8988T (cell line): ENCODE data around the gene FNIP2.
"Not testable (repeated sequence)": the region's sequence is repeated elsewhere in the genome, so short reads cannot be mapped to it uniquely, and the experiment has no call there.

ENCODE experiments used
- DNase-seq: peaks from one replicate; pipeline ENCODE4 v3.0.0; 2011

The FNIP2 gene

DNA sequence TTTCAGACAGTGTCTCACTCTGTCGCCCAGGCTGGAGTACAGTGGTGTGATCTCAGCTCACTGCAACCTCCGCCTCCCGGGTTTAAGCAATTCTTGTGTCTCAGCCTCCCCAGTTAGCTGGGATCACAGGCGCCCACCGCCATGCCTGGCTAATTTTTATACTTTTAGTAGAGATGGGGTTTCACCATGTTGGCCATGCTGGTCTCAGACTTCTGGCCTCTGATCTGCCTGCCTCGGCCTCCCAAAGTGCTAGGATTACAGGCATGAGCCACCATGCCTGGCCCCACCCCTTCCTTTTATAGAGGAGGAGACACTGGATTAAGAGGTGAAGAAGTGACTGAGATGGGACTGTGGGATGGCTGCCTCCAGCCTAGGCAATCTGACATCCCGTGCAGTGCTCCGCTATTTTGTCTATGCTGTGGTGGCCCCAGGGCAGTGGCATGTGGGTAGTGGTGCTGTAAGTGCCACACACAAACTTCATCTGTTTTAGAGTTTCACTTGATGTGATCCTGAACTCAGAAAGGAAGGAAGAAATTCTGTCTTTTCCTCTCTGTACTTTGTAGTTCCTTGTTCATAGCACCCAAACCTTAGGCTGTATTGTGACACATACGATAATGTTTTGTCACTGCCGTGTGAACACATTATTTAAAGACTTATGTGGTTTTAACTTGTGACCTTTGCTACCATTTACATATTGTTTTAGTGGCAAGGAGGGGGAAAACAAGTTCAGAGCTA lies 48.9 kb downstream of the FNIP2 start:
- DNase-seq = no peak

DNA sequence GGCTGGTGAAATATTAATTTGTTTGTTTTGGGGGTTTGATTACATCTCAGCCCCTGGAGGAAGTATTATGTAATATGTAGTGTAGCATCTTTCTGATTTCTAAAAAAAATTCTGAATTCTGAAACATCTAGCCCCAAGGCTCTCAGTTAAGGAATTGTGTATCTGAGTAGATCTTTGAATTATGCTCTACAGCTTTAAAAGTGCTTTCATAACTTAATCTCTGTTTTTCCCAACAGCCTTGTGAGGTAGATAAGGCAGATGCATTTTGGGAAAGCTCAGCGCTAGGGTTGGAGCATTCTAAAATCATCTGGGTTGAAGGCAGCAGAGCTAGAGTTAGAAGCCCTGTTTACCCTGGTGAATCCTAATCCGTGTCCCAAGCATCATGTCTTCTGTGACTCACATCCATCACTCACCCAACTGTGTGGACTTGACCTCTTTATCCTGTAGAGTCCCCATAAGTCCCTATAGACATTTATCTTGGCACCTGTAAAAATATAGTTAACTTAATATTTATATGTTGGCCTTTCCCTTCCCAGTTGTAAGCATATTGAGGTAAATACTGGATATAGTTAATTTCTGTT lies 49.8 kb downstream of the FNIP2 start:
- DNase-seq = no peak

DNA sequence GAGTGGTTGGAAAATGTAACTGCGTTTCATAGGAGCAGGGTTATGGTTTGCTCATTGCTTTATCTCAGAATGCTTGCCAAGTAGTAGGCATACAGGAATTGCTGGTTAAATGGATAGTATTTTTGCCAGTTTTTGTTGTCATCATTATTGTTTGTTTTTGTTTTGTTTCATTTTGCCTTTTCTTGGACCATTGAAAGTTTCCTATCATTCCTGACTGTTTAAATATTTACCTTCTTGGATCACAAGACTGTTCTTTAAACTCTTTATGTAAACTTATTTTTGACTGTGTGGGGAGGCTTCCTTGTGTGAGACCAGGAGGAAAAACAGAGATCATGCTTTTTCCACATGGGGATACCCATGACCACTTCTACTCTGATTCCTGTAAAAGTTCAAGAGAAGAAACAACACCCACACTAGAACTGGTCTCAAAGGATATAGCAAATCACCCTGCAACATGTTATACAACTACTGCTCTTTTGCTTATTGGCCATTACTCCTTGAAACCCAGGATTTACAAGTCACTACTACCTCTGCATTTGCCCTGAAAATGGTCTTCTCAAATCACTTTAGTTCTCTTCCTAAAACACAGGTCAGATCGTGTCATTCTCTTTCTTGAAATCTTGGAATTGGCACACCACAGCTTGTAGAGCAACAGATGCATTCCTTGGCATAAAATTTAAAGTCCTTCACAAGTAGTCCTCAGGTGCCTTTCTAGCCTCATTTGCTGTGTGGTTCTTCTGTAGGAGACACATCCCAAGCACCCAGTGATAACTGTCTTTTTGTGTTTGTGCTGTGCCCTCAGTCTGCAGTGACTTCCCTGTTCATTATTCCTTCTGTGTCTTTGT lies 51.3 kb downstream of the FNIP2 start:
- DNase-seq = no peak

DNA sequence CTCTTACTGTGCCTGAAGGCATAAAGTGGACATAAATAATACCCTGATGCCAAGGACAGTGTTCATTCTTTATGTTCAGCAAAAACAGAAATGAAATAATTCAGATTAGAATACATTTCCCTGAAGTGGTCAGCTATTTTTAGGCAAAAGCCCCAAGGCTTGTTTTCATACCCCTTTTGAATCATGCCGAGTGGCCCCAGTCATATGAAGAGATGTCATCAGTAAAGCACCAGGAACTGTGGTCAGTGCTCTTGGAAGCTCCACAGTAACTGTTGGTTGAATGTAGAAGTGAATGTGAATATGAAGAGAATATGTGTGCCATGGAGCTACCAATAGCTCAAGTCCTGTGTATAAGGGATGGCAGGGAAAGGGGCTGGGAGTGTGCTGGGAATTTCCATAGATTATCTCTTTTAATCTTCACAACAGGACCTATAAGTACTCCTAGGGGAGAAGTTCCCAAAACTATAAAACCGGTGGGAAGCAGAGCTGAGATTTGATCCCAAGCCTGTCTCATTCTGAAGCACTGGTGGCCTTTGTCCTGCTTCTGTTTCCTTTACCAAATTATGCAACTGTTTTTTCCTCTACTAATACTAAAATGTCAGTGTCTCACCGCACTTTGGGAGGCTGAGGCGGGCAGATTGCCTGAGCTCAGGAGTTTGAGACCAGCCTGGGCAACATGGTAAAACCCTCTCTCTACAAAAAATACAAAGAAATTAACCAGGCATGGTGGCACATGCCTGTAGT lies 52.6 kb downstream of the FNIP2 start:
- no peak for DNase-seq

DNA sequence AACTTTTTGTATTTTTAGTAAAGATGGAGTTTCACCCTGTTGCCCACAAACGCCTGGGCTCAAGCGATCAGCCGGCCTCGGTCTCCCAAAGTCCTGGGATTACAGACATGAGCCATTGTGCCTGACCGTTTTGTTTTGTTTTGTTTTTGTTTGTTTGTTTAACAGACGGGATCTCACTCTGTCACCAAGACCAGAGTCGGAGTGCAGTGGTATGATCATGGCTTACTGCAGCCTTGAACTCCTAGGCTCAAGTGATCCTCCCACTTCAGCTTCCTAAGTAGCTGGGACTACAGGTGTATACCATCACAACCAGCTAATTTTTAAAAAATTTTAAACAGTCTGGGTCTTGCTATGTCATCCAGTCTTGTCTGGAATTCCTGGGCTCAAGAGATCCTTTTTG lies 53.5 kb downstream of the FNIP2 start:
- DNase-seq = no peak

DNA sequence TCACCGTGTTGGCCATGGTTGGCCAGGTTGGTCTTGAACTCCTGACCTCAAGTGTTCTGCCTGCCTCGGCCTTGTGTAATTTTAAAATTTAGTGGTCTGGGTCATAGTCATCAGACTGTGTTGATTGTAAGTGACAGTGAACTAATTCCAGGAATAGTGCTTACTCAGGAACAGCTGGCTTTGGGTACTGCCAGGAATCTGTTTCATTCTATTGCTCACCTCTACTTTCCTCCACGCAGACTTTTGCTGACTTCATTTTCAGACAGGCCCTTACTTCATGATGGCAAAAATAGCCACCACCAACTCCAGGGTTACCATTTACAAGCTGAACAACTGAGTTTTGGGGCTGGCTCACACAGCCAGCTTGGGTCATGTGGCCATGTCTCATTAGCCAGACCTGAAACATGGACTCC lies 54.6 kb downstream of the FNIP2 start:
- DNase-seq = no peak

DNA sequence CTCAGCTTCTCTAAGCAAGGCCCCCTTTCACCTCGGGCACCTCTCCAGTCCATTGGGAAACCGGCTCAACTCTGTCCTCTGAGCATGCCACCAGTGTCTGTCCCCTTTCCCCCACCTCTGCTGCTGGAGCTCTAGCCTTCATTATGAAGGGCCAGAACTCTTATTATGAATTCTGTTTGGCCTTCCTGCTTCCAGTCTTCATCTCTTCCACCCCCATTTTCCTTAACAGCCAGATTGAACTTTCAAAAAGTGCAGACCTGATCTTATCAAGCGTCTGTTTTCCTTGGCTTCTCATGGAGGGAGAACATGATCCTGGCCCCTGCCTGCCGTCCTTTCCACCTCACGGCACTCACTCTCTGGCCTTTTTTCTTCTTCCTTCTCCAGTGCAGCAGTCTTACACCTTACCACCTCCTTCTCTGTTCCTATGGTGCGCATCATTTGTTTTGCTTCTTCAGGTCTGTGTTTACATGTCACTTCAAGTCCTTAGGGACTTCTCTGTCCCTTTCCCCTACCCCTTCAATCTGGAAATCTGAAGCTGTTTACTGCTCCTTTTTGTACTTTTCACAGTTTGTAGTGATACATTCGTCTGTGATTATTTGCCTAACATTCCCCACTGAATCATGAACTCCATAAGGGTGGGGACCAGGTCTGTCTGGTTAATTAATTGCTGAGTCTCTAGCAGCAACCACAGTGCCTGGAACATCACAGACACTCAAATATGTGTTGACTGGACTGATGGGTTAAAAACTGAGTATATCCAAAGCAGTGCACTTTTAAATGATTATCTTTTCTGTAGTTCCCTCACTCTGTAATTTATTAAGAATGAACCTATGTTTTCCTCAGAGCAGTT lies 55.8 kb downstream of the FNIP2 start:
- DNase-seq = no peak

DNA sequence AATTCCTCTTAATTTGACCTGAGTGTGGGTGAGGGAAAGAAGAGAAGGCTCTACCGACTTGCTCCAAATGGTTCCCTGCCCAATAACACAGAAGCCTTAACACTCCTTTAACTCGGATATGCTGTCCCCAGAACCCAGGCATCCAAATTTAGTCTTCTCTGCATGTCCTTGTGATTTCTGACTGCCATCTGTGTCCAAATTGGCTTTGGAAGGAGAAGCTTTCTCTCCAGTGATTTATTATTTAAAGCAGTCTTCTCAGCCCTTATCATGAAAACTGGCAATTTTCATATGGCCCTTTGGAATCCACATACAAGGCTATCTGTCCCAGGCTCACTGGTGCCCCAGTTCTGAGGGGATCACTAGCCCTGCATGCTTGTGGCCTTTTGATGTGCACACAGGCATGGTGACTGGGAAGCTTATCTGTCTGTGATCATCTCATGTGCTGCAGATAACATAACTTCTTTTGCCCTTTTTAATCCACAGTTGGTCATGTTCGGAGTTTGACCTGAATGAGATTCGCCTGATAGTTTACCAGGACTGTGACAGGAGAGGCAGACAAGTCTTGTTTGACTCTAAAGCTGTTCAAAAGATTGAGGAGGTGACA lies 56.7 kb downstream of the FNIP2 start:
- DNase-seq = no peak

DNA sequence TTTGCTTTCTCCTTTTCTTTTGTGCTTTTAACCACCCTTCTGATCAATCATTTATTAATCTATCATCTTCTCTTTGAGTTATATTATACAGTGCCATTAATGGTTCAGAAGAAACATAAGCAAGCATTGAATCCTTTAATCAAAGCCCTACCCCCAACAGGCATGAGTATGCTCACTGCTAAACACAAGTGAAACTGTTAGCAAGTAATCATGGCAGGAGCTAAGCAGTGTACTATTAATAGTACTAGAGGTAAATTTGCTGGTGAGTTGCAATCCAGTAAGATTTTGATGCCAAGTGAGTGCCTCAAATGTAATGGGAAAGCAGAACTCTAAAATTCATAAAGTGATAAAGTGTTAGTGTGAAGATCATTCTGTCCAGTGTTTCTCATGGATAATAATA lies 57.2 kb downstream of the FNIP2 start:
- DNase-seq = no peak

DNA sequence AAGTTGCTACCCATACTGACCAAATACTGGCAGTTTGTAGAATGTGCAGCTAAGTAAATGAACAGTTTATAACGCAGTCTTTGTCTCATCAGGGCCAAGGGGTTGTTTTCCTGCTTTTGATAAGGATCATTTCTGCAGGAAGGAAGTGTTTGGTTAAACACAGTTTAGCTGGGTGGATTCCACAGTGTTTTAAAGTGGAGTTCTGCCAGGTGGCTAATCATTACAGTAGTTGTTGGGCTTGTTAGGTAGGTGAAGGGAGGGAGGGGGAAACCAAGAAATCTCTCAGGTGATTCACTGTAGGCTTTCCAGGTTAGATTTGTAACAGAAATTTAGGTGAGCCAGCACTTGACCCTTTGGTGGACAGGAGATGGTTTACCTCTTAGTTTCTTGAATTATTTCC lies 58.1 kb downstream of the FNIP2 start:
- no peak for DNase-seq

DNA sequence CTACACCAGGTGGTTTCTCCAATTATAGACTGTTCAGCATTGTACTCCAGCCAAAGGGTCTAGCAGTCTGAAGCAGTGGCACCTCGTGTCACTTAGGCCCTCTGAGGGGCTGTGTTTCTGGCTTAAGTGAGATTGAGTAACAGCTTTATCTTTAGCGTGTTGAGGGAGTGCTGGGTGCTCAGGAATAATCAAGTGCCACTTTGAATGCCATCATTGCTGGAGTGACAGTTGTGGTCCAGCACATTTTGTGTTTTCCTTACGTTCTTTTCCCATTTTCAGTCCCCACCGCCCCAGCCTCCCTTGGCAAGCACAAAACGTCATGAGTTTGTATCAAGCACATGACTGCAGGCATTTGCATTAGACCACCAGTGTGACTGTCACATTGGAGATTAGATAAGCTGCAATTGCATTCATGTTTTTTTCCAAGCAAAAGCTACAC lies 58.7 kb downstream of the FNIP2 start:
- DNase-seq = no peak

DNA sequence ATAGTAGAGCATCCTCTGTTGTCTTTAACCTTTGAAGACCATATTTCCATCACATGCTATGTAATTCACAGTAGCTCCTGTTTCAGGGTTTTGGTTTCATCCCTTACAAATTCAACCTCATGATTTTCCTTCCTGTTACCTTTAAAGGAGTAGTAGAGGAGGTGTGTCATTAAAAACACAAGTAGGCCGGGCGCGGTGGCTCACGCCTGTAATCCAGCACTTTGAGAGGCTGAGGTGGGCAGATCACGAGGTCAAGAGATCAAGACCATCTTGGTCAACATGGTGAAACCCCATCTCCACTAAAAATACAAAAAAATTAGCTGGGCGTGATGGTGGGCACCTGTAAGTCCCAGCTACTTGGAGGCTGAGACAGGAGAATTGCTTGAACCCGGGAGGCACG lies 59.3 kb downstream of the FNIP2 start:
- not testable (repeated sequence) for DNase-seq

DNA sequence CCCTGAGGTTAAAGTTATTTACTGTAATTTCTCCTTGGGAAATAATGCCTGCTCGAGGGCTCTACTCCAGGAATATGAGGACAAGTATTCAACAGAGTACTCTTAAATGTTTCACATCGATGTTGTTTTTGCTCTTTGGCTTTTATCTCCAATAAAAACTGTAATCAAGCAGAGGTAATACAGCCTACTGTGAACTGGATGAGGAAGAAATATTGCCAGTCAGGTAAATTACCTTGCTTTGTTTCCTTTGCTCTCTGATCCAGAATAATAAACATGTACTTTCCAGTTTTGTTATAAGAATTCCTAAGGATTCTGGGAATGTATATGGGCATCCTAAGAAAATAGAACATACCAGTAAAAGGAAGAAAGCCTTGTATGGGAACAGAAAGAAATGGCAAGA lies 60.4 kb downstream of the FNIP2 start:
- DNase-seq = no peak

DNA sequence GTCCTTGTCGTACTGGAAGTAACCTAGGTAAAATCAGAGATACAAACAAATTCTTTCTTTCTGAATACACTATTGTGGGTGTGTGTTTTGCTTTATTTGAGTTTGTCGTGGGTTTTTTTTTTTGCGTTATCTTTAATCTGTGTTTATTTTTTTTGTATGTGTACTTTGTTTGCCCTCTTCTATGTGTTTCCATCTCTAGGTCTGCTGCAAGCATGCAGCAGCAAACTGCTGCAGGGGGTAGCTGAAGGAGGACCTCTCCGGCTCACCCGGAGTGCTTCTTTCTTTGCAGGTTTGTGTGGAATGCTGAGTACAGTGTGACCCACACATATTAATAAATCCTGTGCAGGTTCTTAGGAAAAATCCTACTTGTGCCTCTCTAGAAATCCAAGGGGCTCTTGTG lies 64.8 kb downstream of the FNIP2 start:
- DNase-seq = no peak

DNA sequence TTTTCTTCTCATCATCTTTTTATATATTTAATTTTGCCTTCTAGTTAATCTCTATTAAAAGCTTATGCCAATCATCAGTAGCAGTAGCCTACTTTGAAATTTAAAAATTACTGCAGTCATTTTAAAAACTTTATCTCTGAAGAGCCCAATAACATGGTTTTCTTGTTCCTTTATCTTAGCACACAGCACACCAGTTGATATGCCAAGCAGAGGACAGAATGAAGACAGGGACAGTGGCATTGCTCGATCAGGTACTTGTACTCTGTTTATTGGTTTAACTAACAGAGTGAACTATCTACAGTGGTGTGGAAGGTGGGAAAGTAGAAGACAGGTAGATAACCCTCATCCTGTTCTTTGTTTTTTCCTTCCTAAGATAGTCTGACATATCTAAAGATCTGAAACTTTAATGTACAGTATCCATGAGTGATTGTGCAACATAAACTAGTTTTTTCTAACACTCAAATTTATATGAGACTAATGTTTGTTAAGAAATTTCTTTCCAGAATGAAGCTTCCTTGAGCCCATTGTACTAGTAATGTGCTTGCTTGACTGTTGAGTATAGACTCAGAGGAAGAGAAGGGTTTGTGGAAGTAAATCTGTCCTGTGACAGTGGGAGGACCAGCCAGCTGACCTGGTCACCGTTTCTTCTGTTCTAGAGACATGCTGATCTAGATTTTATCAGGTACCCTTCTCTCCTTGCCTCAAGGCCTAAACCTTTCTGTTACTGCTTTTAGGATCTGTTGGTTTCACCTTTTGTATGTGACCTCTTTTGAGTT lies 66.6 kb downstream of the FNIP2 start:
- DNase-seq = no peak

DNA sequence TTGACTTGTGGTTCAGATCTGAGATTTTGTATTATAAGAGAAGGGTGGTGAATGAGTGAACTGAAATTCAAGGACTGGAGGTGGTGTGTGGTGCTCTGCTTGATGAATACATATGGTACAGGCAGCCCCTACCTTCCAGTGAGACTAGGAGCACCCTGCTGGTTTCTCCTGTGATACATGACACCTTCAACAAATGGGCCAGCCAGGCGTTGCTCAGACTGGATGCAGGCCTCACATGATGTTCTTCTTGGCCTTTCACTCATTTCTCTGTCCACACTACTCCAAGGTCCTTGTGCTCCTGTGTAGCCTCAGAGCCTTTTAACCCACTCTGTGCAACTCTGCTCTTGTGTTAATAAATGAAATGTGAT lies 67.2 kb downstream of the FNIP2 start:
- no peak for DNase-seq

DNA sequence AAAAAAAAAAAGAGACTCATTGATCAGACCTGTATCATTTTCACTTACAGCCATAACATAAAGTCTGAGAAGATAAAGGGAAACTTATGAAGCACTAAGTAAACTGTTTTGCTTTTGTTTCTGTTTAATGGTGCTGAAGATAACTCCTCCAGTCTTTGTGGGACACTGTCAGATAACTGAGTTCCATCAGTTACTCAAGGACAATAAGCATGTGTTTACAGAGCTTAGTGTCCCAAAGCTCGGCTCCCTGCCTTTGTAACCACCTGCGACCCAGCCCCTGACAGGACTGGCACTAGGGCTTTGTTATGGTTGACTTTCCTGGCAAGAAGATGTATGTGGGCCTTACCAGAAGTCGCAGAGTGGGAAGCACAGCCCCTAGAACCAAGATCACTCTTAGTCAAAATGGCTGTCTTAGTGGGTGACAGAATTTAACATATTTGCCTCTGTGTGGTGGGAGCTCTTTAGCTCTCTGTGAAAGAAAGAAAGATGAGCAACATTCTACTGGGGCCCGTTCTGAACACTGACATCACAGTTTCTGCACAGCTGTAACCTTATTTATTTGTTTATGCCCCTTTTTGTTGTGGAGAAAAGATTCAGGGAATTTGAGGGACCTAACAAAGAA lies 68.1 kb downstream of the FNIP2 start:
- DNase-seq = no peak

DNA sequence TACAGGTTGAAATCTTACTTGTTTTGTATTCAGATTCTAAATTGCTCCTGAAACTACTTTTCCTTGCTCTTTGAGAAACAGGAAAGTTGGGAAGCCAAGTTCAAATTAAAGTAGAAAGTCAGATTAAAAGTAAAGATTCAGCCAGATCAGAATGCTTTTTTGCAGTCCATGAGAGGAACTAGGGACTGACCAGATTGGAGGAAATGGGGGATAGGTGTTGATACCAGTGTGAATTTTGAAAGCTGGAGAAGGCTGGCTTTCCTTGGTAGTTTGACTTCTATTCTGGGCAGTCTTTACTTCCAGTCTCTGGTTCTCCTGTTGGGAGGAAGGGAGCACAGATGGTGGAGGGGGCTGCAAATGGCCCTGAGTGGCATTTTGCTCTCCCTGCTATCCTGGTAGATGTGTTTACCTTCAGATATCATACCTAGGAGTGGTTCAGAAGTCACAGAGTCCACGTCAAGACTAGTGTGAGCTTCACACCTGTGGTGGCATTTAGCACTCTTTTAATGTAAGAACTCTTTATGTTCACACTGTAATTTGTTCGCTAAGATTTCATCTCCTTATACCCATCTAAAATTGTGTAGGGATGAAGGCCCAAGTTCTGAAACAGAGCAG lies 68.8 kb downstream of the FNIP2 start:
- DNase-seq = no peak

DNA sequence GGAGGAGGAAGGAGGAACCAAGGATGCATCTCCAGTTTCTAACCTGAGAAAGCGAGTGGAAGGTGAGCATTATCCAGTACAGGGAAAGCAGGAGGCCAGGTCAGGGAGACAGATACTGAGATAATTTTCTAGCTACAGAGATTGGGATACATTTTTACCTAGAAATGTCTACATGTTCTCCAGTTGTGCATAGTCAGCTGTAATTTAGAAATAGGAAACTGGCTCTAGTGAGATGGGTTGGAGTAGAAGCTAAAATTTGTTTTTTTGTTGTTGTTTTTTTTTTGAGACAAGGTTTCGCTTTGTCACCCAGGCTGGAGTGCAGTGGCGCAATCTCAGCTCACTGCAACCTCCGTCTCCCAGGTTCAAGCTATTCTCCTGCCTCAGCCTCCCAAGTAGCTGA lies 71.3 kb downstream of the FNIP2 start:
- DNase-seq = no peak

DNA sequence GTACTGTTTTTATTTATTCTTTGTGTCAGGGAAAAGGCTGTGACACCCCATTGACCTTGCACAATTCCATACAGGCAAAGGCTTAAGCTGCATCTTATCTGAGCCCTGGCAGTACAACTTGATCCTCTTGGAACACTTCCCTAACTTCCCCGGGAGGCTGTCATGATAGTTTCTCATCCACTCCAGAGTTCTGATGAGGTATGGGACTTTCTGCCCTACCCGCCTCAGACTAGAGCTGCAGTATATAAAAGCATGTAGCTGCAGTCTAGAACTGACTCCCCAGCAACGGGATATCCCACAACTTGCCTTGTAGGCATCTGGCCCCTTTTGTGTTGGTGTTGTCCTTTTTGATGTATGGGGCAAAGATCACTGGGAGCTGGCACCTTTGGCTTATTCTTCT lies 72.7 kb downstream of the FNIP2 start:
- DNase-seq = no peak
